BE2C (cell line): ENCODE measurements around the gene NUCB1.

Source experiments
- DNase-seq: peaks from one replicate; pipeline ENCODE4 v3.0.0-alpha.2; 2020
- H3K27me3 ChIP-seq: fragments of 250-450 bp; sonication (Bioruptor Pico); 2 replicates; pipeline ENCODE4 v1.5.1; 2020; ENCODE audit warnings: mild to moderate bottlenecking
- H3K36me3 ChIP-seq: fragments of 250-450 bp; sonication (Bioruptor Pico); 2 replicates; pipeline ENCODE4 v1.5.1; 2020; ENCODE audit warnings: mild to moderate bottlenecking
- H3K4me1 ChIP-seq: fragments of 250-450 bp; sonication (Bioruptor Pico); 2 replicates; pipeline ENCODE4 v1.5.1; 2020
- H3K4me3 ChIP-seq: 2 replicates; pipeline ENCODE4 v1.5.1; 2011; ENCODE audit warnings: low read depth, low read length
- H3K9me3 ChIP-seq: fragments of 250-450 bp; sonication (Bioruptor Pico); 2 replicates; pipeline ENCODE4 v1.5.1; 2020
- CTCF ChIP-seq: IDR thresholded peaks from 2 replicates; pipeline ENCODE4 v1.5.1; 2012; ENCODE audit warnings: mild to moderate bottlenecking, low read depth, low read length

Gene NUCB1

GRCh38 chr19:48943081-48943480 is 43.0 kb downstream of the NUCB1 start:
- no peak for TF ChIP-seq CTCF
- no peaks in the 10 kb centered on the region for H3K9me3 ChIP-seq

GRCh38 chr19:48945415-48945814 is 45.3 kb downstream of the NUCB1 start:
- Histone ChIP-seq H3K4me3 (no peak overlapping the region), H3K36me3 (no peaks in the 10 kb centered on the region), H3K4me1 (no peaks in the 10 kb centered on the region), H3K9me3 (no peaks in the 10 kb centered on the region), H3K27me3 (no peaks in the 10 kb centered on the region)
- TF ChIP-seq CTCF, result no peak
- no peak for DNase-seq

More at GRCh38 chr19:48943081-48943480, 43.0 kb downstream of the NUCB1 start:
- no peak overlapping the region for H3K4me3 ChIP-seq
- H3K4me1 ChIP-seq, result no peaks in the 10 kb centered on the region
- no peaks in the 10 kb centered on the region for H3K27me3 ChIP-seq
- no peak for DNase-seq
- H3K36me3 ChIP-seq, result no peaks in the 10 kb centered on the region

- Histone ChIP-seq H3K4me1 (no peaks in the 10 kb centered on the region), H3K4me3 (no peak overlapping the region)
- no peak for TF ChIP-seq CTCF
Measured at GRCh38 chr19:48945817-48946216, 45.7 kb downstream of the NUCB1 start.

GRCh38 chr19:48946463-48947257 is 46.5 kb downstream of the NUCB1 start:
- Histone ChIP-seq H3K4me3 (no peak overlapping the region), H3K36me3 (no peaks in the 10 kb centered on the region), H3K9me3 (no peaks in the 10 kb centered on the region), H3K4me1 (no peaks in the 10 kb centered on the region), H3K27me3 (no peaks in the 10 kb centered on the region)
- TF ChIP-seq CTCF, result no peak
- no peak for DNase-seq

More at GRCh38 chr19:48945817-48946216, 45.7 kb downstream of the NUCB1 start:
- H3K27me3 ChIP-seq, result no peaks in the 10 kb centered on the region
- no peaks in the 10 kb centered on the region for H3K9me3 ChIP-seq
- DNase-seq, result no peak
- H3K36me3 ChIP-seq, result no peaks in the 10 kb centered on the region

GRCh38 chr19:48947258-48947542 is 47.1 kb downstream of the NUCB1 start:
- Histone ChIP-seq H3K9me3 (no peaks in the 10 kb centered on the region), H3K36me3 (no peaks in the 10 kb centered on the region), H3K27me3 (no peaks in the 10 kb centered on the region), H3K4me3 (no peak overlapping the region), H3K4me1 (no peaks in the 10 kb centered on the region)
- no peak for TF ChIP-seq CTCF
- no peak for DNase-seq

- no peak for DNase-seq
Measured at GRCh38 chr19:48950159-48950558, 50.0 kb downstream of the NUCB1 start.

More at GRCh38 chr19:48950159-48950558, 50.0 kb downstream of the NUCB1 start:
- TF ChIP-seq CTCF, result no peak
- no peaks in the 10 kb centered on the region for H3K9me3 ChIP-seq
- H3K27me3 ChIP-seq, result no peaks in the 10 kb centered on the region
- no peak overlapping the region for H3K4me3 ChIP-seq
- no peaks in the 10 kb centered on the region for H3K4me1 ChIP-seq
- H3K36me3 ChIP-seq, result no peaks in the 10 kb centered on the region
